Effector memory CD8-positive, alpha-beta T cell (primary cell): ENCODE measurements around the gene VPS13D.

Experiments used
- ATAC-seq: fragments of 150-1000 bp; cut with Tn5 transposase; replicated peaks from 2 replicates; pipeline ENCODE4 v1.10.0; 2021; ENCODE audit warnings: mild to moderate bottlenecking, moderate library complexity
- DNase-seq, 3 experiments: peaks; one replicate each; pipeline ENCODE4 v3.0.0; 2021
- H3K27ac Mint-ChIP-seq, 2 donors: one replicate each; pipeline ENCODE4 v1.8.0; 2022; ENCODE audit warnings: mild to moderate bottlenecking in 2 of 2, mixed read lengths in 2 of 2, moderate library complexity in 2 of 2
- H3K27me3 Mint-ChIP-seq, 2 donors: one replicate each; pipeline ENCODE4 v1.8.0; 2022; ENCODE audit warnings: mixed read lengths in 2 of 2
- H3K36me3 Mint-ChIP-seq: one replicate; pipeline ENCODE4 v1.8.0; 2022; ENCODE audit warnings: mild to moderate bottlenecking, moderate library complexity, mixed read lengths; ENCODE audit not compliant: insufficient read depth
- H3K4me1 Mint-ChIP-seq, 2 donors: one replicate each; pipeline ENCODE4 v1.8.0; 2022; ENCODE audit warnings: low read depth in 2 of 2, mixed read lengths in 2 of 2
- H3K4me3 Mint-ChIP-seq, 2 donors: one replicate each; pipeline ENCODE4 v1.8.0; 2022; ENCODE audit warnings: mild to moderate bottlenecking in 2 of 2, mixed read lengths in 2 of 2, moderate library complexity in 2 of 2
- H3K9me3 Mint-ChIP-seq, 2 donors: one replicate each; pipeline ENCODE4 v1.8.0; 2022; ENCODE audit warnings: mixed read lengths in 2 of 2

Gene VPS13D

DNA sequence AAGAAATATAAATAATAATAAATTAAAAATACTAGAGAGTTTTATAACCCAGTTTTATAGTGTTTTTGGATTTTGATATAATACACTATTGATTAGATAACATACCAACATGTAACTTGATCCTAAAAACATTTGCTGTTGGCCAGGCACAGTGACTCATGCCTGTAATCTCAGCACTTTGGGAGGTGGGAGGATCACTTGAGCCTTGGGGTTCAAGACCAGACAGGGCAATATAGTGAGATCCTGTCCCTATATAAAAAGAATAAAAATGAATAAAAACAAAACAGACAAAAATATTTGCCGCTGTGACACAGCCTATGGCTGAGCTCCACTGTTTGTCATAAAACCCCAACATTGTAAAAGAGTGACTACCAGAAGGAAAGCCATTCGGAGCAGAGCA is 26.1 kb downstream of the VPS13D start:
- Mint-ChIP-seq H3K4me1 (no peaks in the 10 kb centered on the region), H3K27me3 (no peaks in the 10 kb centered on the region), H3K9me3 (no peaks in the 10 kb centered on the region), H3K27ac (no peak overlapping the region), H3K36me3 (peaks cover 90% of the 10 kb centered on the region), H3K4me3 (no peak overlapping the region)
- ATAC-seq (no peak), DNase-seq (no peak)

DNA sequence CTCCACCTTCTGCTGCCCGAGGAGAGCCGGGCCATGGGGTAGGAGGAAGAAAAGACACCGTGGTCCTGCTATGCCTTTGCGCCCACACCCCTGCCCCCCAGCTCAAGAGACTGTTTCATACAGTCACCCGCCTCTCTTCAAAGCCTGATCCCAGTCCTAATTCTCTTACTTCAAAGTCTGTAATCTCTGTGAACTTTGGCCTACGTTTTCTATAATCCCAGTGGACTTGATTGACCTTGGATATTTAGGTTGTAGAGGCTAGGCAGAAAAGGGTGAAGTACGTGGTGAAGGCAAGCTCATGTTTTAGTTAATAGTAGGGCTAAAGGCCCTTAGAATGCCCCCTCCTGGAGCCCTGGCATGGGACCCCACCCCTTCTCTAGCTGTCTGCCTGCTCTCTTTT is 28.4 kb downstream of the VPS13D start:
- Mint-ChIP-seq H3K36me3 (peaks cover 96% of the 10 kb centered on the region), H3K4me1 (no peaks in the 10 kb centered on the region)

DNA sequence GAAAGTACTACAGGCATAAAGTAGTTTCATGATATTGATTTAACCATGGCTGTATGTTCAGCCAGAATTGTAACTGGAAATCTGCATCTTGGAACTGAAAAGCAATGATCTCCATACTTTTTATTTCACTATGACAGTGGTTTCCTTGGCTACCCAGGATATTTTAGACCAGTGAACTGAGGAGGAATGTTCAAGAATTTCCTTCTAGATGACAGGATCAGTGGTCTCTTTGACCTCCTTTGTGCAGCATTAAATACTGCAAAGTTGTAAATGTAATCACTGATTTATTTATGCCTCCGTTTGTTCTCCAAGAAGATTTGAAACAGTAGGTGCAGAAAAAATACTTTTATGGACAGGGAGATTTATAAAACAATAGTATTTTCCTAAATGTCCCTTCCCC is 39.5 kb downstream of the VPS13D start:
- H3K27me3 Mint-ChIP-seq, result no peaks in the 10 kb centered on the region
- ATAC-seq, result no peak
- DNase-seq, result no peak
- H3K4me3 Mint-ChIP-seq, result no peak overlapping the region
- H3K4me1 Mint-ChIP-seq, result peaks cover 1 to 13% of the 10 kb centered on the region in 2 donors
- H3K9me3 Mint-ChIP-seq, result no peaks in the 10 kb centered on the region
- peak overlapping the region in 1 of 2 donors; percentile 38 for H3K27ac Mint-ChIP-seq
- peaks cover 55% of the 10 kb centered on the region for H3K36me3 Mint-ChIP-seq

More for the DNA sequence above, 28.4 kb downstream of the VPS13D start:
- DNase-seq (no peak), ATAC-seq (no peak)
- Mint-ChIP-seq H3K9me3 (no peaks in the 10 kb centered on the region), H3K4me3 (no peak overlapping the region), H3K27ac (peak overlapping the region; percentile 6 to 23), H3K27me3 (no peaks in the 10 kb centered on the region)

DNA sequence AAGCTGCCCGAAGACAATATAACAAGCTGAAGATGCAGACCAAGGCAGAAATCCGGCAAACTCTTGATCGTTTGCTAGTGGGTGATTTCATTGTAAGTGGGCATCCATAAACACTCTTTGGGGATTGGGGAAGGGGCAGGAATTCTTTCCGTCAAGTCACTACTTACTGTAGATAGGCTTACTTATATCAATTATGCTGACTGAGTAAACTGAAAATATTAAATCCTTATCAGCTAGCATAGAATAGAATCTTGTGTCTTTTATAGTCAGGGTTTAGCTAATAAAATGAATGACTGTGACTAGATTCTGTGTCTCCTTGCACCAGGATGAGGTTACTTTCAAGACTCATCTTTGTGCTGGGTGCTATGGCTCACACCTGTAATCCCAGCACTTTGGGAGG is 41.2 kb downstream of the VPS13D start:
- Mint-ChIP-seq H3K9me3 (no peaks in the 10 kb centered on the region), H3K4me3 (no peak overlapping the region), H3K36me3 (peaks cover 66% of the 10 kb centered on the region), H3K4me1 (peaks cover 0 to 3% of the 10 kb centered on the region in 2 donors), H3K27ac (peak overlapping the region; percentile 41 to 65), H3K27me3 (no peaks in the 10 kb centered on the region)
- ATAC-seq, result no peak
- no peak for DNase-seq

DNA sequence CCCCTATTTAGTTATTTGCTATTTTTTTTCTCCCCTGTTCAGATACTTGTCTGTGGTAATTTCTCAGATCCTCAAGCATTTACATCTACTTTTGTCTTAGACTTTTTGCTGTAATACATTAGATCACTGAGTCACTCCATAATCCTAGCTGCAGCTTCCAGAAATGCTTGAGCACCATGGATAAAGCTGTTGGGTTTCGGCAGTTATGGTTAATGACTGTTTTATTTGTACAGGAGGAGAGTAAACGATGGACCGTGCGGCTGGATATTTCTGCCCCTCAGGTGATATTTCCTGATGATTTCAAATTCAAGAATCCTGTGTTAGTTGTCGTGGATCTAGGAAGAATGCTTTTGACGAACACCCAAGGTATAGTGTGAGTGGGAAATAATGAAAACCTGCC is 42.9 kb downstream of the VPS13D start:
- H3K27ac Mint-ChIP-seq, result no peak overlapping the region

DNA sequence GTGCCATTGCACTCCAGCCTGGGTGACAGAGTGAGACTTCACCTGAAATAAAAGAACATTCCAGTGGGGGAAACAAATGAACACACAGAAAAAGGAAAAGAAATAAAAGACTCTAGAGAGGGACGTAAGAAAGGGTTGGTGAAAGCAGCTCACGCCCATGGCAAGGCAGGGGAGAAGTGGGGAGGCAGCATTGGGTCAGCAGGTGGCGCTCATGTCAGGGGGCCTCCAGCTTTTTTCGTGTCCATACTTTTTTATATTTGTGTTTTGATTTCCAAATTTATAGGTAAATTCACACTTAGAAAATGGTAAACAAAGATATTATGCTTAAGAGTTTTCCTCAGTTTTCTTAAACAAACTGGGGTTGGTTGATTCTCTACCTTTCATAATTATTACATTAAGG is 45.5 kb downstream of the VPS13D start:
- peaks cover 65% of the 10 kb centered on the region for H3K36me3 Mint-ChIP-seq
- H3K4me1 Mint-ChIP-seq, result no peaks in the 10 kb centered on the region
- peak in 2 of 3 experiments; percentile 5 to 18 for DNase-seq
- ATAC-seq, result no peak
- no peaks in the 10 kb centered on the region for H3K9me3 Mint-ChIP-seq
- H3K4me3 Mint-ChIP-seq, result no peak overlapping the region
- H3K27me3 Mint-ChIP-seq, result no peaks in the 10 kb centered on the region
- no peak overlapping the region for H3K27ac Mint-ChIP-seq

More for the DNA sequence above, 42.9 kb downstream of the VPS13D start:
- ATAC-seq, result no peak
- no peak for DNase-seq
- H3K4me1 Mint-ChIP-seq, result no peaks in the 10 kb centered on the region
- no peaks in the 10 kb centered on the region for H3K27me3 Mint-ChIP-seq
- H3K36me3 Mint-ChIP-seq, result peaks cover 77% of the 10 kb centered on the region
- no peak overlapping the region for H3K4me3 Mint-ChIP-seq
- no peaks in the 10 kb centered on the region for H3K9me3 Mint-ChIP-seq

DNA sequence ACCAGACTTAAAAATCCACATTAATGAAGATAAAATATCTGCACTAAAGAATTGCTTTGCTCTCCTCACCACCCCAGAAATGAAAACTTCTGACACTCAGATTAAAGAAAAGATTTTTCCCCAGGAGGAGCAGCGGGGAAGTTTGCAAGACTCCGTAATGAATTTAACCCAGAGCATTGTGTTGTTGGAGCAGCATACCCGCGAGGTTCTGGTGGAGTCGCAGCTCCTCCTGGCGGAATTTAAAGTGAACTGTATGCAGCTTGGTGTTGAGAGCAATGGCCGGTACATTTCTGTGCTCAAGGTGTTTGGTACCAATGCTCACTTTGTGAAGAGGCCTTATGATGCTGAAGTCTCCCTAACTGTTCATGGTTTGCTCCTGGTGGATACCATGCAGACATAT is 46.4 kb downstream of the VPS13D start:
- H3K36me3 Mint-ChIP-seq, result peaks cover 61% of the 10 kb centered on the region

DNA sequence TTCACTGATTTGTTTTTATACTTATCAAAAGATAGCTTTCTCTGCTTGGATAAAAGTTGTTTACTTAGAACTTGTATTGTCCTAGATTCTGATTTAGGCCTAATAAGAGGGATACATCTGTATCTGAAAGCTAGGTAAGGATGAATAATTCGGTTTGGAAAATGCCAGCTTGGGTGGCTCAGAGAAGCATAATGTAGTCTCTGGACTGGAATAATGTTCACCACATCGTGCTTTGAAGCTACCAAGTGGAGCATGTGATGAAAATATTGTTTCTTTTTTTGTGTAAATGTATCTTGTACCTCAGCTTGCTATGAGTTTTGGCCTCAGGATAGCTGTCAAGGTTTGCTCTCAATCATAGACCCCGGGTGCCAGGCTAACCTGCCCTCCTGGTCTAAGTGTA is 49.2 kb downstream of the VPS13D start:
- no peaks in the 10 kb centered on the region for H3K27me3 Mint-ChIP-seq
- H3K27ac Mint-ChIP-seq, result no peak overlapping the region
- no peak for DNase-seq
- H3K4me1 Mint-ChIP-seq, result peaks cover 0 to 1% of the 10 kb centered on the region in 2 donors
- ATAC-seq, result no peak
- no peaks in the 10 kb centered on the region for H3K9me3 Mint-ChIP-seq
- no peak overlapping the region for H3K4me3 Mint-ChIP-seq
- H3K36me3 Mint-ChIP-seq, result peaks cover 65% of the 10 kb centered on the region

More for the DNA sequence above, 46.4 kb downstream of the VPS13D start:
- Mint-ChIP-seq H3K4me3 (no peak overlapping the region), H3K9me3 (no peaks in the 10 kb centered on the region), H3K4me1 (no peaks in the 10 kb centered on the region), H3K27me3 (no peaks in the 10 kb centered on the region), H3K27ac (no peak overlapping the region)
- ATAC-seq (no peak), DNase-seq (peak in 1 of 3 experiments; percentile 4)

DNA sequence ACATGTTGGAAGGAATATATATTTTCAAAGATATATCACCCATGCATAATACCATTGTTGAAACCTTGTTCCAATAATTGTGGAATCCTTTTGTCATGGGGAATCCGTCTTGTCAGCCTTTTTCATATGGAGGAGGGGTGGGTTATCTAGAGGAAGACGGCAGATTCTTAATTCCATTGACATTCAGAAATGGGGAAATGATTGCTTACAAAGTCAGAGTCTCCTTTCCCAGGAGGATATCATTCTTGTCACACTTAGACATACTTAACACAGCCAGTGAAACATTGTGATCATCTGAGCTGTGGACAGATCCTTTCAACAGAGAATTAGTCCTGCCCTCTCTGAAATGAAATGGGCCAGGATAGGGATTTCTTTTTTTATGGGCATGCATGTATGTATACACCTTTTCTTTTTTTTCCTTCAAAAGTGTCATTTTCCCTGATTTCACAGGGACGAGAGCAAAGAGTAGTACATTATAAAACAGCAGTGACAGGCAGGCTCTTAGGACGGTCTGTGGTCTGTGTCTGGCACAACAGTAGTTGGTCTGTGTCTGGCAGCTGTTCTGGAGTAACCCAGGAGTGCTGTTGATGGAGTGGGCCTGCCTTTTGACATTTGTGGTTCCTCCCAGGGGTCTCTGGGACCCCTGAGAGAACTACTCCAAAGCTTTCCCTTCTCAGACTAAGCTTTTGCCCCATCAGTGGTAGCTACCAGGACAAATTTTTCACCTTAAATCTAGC is 50.1 kb downstream of the VPS13D start:
- ATAC-seq (no peak), DNase-seq (no peak)
- Mint-ChIP-seq H3K4me1 (peaks cover 0 to 1% of the 10 kb centered on the region in 2 donors), H3K27ac (no peak overlapping the region), H3K9me3 (no peaks in the 10 kb centered on the region), H3K4me3 (no peak overlapping the region), H3K27me3 (no peaks in the 10 kb centered on the region), H3K36me3 (peaks cover 61% of the 10 kb centered on the region)

DNA sequence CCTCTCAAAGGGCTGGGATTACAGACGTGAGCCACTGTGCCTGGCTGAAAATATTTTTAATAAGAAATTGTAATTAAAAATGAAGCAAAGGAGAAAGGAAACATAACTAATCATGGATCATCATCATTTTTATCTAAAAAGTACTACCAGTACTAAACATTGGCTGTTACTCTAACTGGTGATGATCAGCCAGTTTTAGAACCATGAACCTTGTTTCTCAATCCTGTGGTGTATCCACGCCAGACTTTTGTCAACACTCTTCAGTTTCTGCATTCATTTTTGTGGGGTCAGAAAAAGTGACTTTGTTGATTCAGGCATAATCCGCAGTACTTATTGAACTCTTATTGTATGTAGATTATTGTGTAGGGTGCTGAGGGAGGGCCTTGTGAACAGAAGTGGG is 52.3 kb downstream of the VPS13D start:
- peaks cover 7 to 10% of the 10 kb centered on the region in 2 donors for H3K4me1 Mint-ChIP-seq
- no peak for ATAC-seq
- no peak for DNase-seq
- no peaks in the 10 kb centered on the region for H3K27me3 Mint-ChIP-seq
- no peak overlapping the region for H3K4me3 Mint-ChIP-seq
- H3K36me3 Mint-ChIP-seq, result peaks cover 46% of the 10 kb centered on the region
- no peaks in the 10 kb centered on the region for H3K9me3 Mint-ChIP-seq
- no peak overlapping the region for H3K27ac Mint-ChIP-seq

DNA sequence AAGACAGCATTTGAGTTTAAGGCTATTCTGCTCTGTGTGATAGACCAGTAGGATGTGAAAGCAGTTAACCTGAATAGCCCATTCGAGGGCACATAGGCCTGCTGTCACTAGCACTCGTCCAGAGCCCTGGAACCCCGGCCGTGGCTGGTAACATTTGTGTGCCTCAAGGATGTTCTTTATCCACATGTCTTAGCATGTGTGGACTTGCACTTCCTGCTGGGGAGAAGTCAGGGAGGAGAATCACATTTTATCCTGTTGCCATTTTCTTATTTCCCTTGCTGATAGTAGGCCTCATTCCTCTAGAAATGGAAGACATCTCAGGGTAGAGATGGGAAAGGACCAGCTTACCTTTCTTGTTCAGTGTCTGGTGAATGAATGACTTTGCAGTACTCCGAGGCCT is 54.7 kb downstream of the VPS13D start:
- ATAC-seq (no peak), DNase-seq (no peak)
- Mint-ChIP-seq H3K9me3 (no peaks in the 10 kb centered on the region), H3K27me3 (no peaks in the 10 kb centered on the region), H3K36me3 (peaks cover 35% of the 10 kb centered on the region), H3K27ac (no peak overlapping the region), H3K4me1 (peaks cover 8 to 15% of the 10 kb centered on the region in 2 donors), H3K4me3 (no peak overlapping the region)

DNA sequence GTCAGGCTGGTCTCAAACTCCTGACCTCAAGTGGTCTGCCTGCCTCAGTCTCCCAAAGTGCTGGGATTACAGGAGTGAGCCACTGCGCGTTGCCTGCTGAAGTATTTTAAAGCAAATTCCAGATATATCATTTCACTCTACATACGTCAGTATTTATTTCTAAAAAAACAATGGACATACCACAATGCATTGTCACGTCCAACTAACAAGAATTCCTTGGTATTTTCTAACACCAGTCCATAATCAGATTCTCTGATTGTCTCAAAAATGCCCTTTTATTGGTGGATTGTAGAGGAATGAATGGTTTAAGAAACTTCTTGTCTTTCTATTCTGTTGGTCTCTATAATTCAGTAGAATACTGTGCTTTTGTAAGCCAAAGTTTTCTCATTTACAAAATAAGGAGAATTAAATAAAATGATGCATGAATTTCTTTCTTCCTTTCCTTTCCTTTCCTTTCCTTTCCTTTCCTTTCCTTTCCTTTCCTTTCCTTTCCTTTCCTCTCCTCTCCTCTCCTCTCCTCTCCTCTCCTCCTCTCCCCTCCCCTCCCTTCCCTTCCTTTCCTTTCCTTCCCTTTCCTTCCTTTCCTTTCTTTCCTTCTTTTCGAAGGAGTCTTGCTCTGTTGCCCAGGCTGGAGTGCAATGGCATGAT is 55.8 kb downstream of the VPS13D start:
- Mint-ChIP-seq H3K36me3 (peaks cover 47% of the 10 kb centered on the region), H3K4me1 (peaks cover 8 to 15% of the 10 kb centered on the region in 2 donors), H3K27me3 (no peaks in the 10 kb centered on the region), H3K27ac (no peak overlapping the region), H3K9me3 (no peaks in the 10 kb centered on the region), H3K4me3 (no peak overlapping the region)
- DNase-seq (no peak), ATAC-seq (no peak)

DNA sequence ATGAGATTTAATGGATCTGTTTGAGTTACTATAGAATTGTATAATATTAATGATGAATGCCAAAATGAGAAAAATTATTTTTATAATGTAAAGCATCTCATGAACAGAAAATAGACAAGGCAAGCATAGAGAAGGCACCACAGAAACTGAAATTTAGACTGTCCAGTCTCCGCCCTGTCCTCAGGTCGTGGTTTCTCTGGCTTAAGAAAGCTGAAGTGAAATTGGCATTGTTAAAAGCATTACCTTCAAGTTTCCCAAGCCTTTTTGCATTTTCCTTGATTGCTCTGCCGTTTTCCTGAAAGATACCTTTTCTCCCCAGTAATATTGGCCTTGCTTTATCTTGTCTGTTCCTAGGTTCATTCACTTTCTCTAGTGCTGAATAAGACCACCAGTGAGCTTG is 58.0 kb downstream of the VPS13D start:
- Mint-ChIP-seq H3K4me3 (no peak overlapping the region), H3K36me3 (peaks cover 49% of the 10 kb centered on the region), H3K4me1 (peaks cover 7 to 15% of the 10 kb centered on the region in 2 donors), H3K9me3 (no peaks in the 10 kb centered on the region), H3K27me3 (no peaks in the 10 kb centered on the region), H3K27ac (no peak overlapping the region)
- no peak for DNase-seq
- no peak for ATAC-seq

DNA sequence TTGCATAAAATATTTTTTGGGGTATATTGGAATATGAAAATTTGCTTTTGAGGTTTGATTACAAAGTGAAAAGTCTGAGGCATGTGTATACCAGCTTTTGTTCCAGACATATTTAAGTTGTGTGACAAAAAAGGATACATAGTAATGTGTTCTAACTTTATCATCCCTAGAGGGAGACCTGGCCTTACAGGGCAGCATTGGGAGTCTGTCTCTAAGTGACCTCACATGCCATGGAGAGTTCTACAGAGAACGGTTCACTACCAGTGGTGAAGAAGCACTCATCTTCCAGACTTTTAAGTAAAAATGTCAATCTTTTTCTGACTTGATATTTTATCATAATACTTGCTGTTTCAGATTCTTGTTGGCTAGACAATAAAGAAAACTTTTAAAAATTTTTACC is 61.0 kb downstream of the VPS13D start:
- no peaks in the 10 kb centered on the region for H3K27me3 Mint-ChIP-seq
- H3K27ac Mint-ChIP-seq, result no peak overlapping the region
- DNase-seq (no peak), ATAC-seq (no peak)
- peaks cover 61% of the 10 kb centered on the region for H3K36me3 Mint-ChIP-seq
- H3K4me3 Mint-ChIP-seq, result no peak overlapping the region
- H3K9me3 Mint-ChIP-seq, result no peaks in the 10 kb centered on the region
- H3K4me1 Mint-ChIP-seq, result peaks cover 7 to 17% of the 10 kb centered on the region in 2 donors
